ENCODE data around the gene GPR160. TPM values are rescaled to one million over a fixed set of nuclear protein-coding genes. Genes with fewer than 3 reads are reported as not detected.
A peak's percentile ranks its signal among the peaks of the same experiment; 100 is the strongest.

The GPR160 gene
- total RNA-seq, 1 donor from 2014 or later, result 6.0 TPM

GRCh38 chr3:170055209-170055608, 17.4 kb downstream of the GPR160 start:
- no peak overlapping the region for H3K27ac ChIP-seq
- no peak overlapping the region for H3K4me2 ChIP-seq
- H3K36me3 ChIP-seq, result no peaks in the 10 kb centered on the region
- TF ChIP-seq EZH2phosphoT487 (IDR thresholded peaks at IDR 0.05) (no peak), EZH2 (IDR thresholded peaks at IDR 0.05) (no peak)
- TF ChIP-seq, protein P1, sequence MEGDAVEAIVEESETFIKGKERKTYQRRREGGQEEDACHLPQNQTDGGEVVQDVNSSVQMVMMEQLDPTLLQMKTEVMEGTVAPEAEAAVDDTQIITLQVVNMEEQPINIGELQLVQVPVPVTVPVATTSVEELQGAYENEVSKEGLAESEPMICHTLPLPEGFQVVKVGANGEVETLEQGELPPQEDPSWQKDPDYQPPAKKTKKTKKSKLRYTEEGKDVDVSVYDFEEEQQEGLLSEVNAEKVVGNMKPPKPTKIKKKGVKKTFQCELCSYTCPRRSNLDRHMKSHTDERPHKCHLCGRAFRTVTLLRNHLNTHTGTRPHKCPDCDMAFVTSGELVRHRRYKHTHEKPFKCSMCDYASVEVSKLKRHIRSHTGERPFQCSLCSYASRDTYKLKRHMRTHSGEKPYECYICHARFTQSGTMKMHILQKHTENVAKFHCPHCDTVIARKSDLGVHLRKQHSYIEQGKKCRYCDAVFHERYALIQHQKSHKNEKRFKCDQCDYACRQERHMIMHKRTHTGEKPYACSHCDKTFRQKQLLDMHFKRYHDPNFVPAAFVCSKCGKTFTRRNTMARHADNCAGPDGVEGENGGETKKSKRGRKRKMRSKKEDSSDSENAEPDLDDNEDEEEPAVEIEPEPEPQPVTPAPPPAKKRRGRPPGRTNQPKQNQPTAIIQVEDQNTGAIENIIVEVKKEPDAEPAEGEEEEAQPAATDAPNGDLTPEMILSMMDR (IDR thresholded peaks at IDR 0.05), result no peak
- no peaks in the 10 kb centered on the region for H3K79me2 ChIP-seq (ENCODE audit: low read depth)
- no peaks in the 10 kb centered on the region for H3K27me3 ChIP-seq
- H3K4me1 ChIP-seq, result peaks cover 5% of the 10 kb centered on the region
- no peak overlapping the region for H3K4me3 Mint-ChIP-seq
- peak overlapping the region; percentile 4 for H2AFZ ChIP-seq (replicated peaks)
- H3F3A ChIP-seq (ENCODE audit: low read depth), result no peaks in the 10 kb centered on the region
- H4K20me1 ChIP-seq (ENCODE audit: low read depth), result no peaks in the 10 kb centered on the region
- H3K4me1 Mint-ChIP-seq, result peaks cover 6% of the 10 kb centered on the region
- no peaks in the 10 kb centered on the region for H3K27me3 Mint-ChIP-seq (ENCODE audit: insufficient read depth, low read depth)
- no peak overlapping the region for H3K27ac Mint-ChIP-seq
- H3K9me3 Mint-ChIP-seq, result no peaks in the 10 kb centered on the region
- DNase-seq (ENCODE audit: low spot score), result no peak
- no peak overlapping the region for H3K9ac ChIP-seq
- H3K9me3 ChIP-seq (ENCODE audit: low read depth), result no peaks in the 10 kb centered on the region
- no peak overlapping the region for H3K4me3 ChIP-seq
- H3K36me3 Mint-ChIP-seq, result no peaks in the 10 kb centered on the region

GRCh38 chr3:170056710-170057454, 19.1 kb downstream of the GPR160 start:
- no peak overlapping the region for H3K27ac ChIP-seq
- no peaks in the 10 kb centered on the region for H3K27me3 ChIP-seq
- peak overlapping the region; percentile 53 for H2AFZ ChIP-seq (replicated peaks)
- H3K9me3 ChIP-seq (ENCODE audit: low read depth), result no peaks in the 10 kb centered on the region
- H3K27me3 Mint-ChIP-seq (ENCODE audit: insufficient read depth, low read depth), result no peaks in the 10 kb centered on the region
- no peaks in the 10 kb centered on the region for H3F3A ChIP-seq (ENCODE audit: low read depth)
- DNase-seq (ENCODE audit: low spot score), result no peak
- H4K20me1 ChIP-seq (ENCODE audit: low read depth), result no peaks in the 10 kb centered on the region
- no peak overlapping the region for H3K4me3 ChIP-seq
- no peaks in the 10 kb centered on the region for H3K36me3 ChIP-seq
- no peak overlapping the region for H3K27ac Mint-ChIP-seq
- no peak overlapping the region for H3K9ac ChIP-seq
- no peak overlapping the region for H3K4me3 Mint-ChIP-seq
- H3K4me2 ChIP-seq, result no peak overlapping the region
- no peaks in the 10 kb centered on the region for H3K9me3 Mint-ChIP-seq
- H3K4me1 Mint-ChIP-seq, result peaks cover 6% of the 10 kb centered on the region
- H3K4me1 ChIP-seq, result peaks cover 5% of the 10 kb centered on the region
- no peaks in the 10 kb centered on the region for H3K36me3 Mint-ChIP-seq
- H3K79me2 ChIP-seq (ENCODE audit: low read depth), result no peaks in the 10 kb centered on the region
- TF ChIP-seq, protein P1 (IDR thresholded peaks at IDR 0.05), result no peak
- TF ChIP-seq EZH2 (IDR thresholded peaks at IDR 0.05) (no peak), EZH2phosphoT487 (IDR thresholded peaks at IDR 0.05) (no peak)

DNA sequence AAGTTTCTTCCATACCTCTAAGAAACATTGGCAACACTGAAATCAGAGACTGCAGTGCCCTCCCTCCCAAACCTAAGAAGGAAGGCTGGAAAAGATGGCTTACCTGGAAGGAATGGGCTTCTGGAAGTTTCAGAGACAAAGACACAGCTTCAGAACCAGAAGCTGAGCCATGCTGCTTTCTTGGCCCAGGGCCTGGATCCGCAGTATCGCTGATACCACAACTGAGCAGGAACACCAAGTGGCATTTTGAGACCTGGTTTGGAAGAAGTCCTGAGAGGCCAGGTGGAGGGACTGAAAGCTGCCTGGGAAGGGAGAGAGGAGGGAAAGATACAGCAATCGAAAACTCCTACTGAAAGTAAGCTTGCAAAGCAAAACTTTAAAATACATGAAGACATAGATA, 19.8 kb downstream of the GPR160 start:
- H3K4me2 ChIP-seq, result no peak overlapping the region
- H4K20me1 ChIP-seq (ENCODE audit: low read depth), result no peaks in the 10 kb centered on the region
- no peak for DNase-seq (ENCODE audit: low spot score)
- TF ChIP-seq EZH2phosphoT487 (IDR thresholded peaks at IDR 0.05), result no peak
- TF ChIP-seq, protein P1 (IDR thresholded peaks at IDR 0.05), result no peak
- no peak for TF ChIP-seq EZH2 (IDR thresholded peaks at IDR 0.05)
- H3K4me3 ChIP-seq, result no peak overlapping the region
- no peak overlapping the region for H3K9ac ChIP-seq
- H3K4me3 Mint-ChIP-seq, result no peak overlapping the region
- no peaks in the 10 kb centered on the region for H3K79me2 ChIP-seq (ENCODE audit: low read depth)
- peaks cover 5% of the 10 kb centered on the region for H3K4me1 ChIP-seq
- H3F3A ChIP-seq (ENCODE audit: low read depth), result no peaks in the 10 kb centered on the region
- H3K27me3 ChIP-seq, result no peaks in the 10 kb centered on the region
- no peaks in the 10 kb centered on the region for H3K36me3 ChIP-seq
- H3K27ac Mint-ChIP-seq, result no peak overlapping the region
- no peaks in the 10 kb centered on the region for H3K9me3 ChIP-seq (ENCODE audit: low read depth)
- peak overlapping the region; percentile 53 for H2AFZ ChIP-seq (replicated peaks)
- peaks cover 6% of the 10 kb centered on the region for H3K4me1 Mint-ChIP-seq
- no peak overlapping the region for H3K27ac ChIP-seq
- H3K9me3 Mint-ChIP-seq, result no peaks in the 10 kb centered on the region
- H3K27me3 Mint-ChIP-seq (ENCODE audit: insufficient read depth, low read depth), result no peaks in the 10 kb centered on the region
- H3K36me3 Mint-ChIP-seq, result no peaks in the 10 kb centered on the region

Measured in neural progenitor cell (in vitro differentiated cells).